K562 (cell line): ENCODE data around the gene TMC4. TPM values are rescaled to one million over a fixed set of nuclear protein-coding genes. Genes with fewer than 3 reads are reported as not detected.

Experiments
- CREB3L1 ChIP-seq: fragments of 450-650 bp; IDR thresholded peaks from 2 replicates; pipeline ENCODE4 v1.6.1; 2014; ENCODE audit warnings: low read depth, mild to moderate bottlenecking, moderate library complexity, borderline replicate concordance
- CREBBP ChIP-seq: IDR thresholded peaks from one replicate; pipeline ENCODE4 v1.6.1; 2012; ENCODE audit warnings: low read depth, mild to moderate bottlenecking, control low read depth, inconsistent platforms, low read length
- CTCF ChIP-seq, 3 experiments: IDR thresholded peaks in 2 of 3; conservative IDR thresholded peaks in 1 of 3; 2 replicates each; pipeline ENCODE4 v1.5.1; 2011 to 2012; ENCODE audit warnings: low read length in 3 of 3, mild to moderate bottlenecking in 3 of 3, control low read depth in 2 of 3, improper control_type of control experiment in 1 of 3, inconsistent platforms in 1 of 3, low read depth in 1 of 3, mixed read lengths in 1 of 3, moderate library complexity in 1 of 3; ENCODE audit not compliant: insufficient read depth in 2 of 3
- GTF3C2 ChIP-seq: IDR thresholded peaks from 3 replicates; pipeline ENCODE4 v1.6.1; 2011; ENCODE audit warnings: borderline replicate concordance, mild to moderate bottlenecking, moderate library complexity; ENCODE audit not compliant: insufficient read length; ENCODE audit errors: extremely low read depth
- HNRNPL ChIP-seq: fragments of 200-400 bp; formaldehyde crosslinking; IDR thresholded peaks from 2 replicates; pipeline ENCODE4 v1.6.1; 2017; ENCODE audit warnings: low read depth, mild to moderate bottlenecking, low read length
- KAT8 ChIP-seq: fragments of 450-650 bp; IDR thresholded peaks from 2 replicates; pipeline ENCODE4 v1.6.1; 2016; ENCODE audit warnings: low read depth, mild to moderate bottlenecking
- MBD2 ChIP-seq: sonication (generic); IDR thresholded peaks from 2 replicates; pipeline ENCODE4 v1.6.1; 2016; ENCODE audit warnings: low read depth, borderline replicate concordance
- MTA1 ChIP-seq: fragments of 450-650 bp; IDR thresholded peaks from 2 replicates; pipeline ENCODE4 v1.6.1; 2017; ENCODE audit warnings: borderline replicate concordance
- NCOR1 ChIP-seq: fragments of 450-650 bp; IDR thresholded peaks from 2 replicates; pipeline ENCODE4 v1.6.1; 2016; ENCODE audit warnings: mild to moderate bottlenecking, moderate library complexity
- PCBP1 ChIP-seq: fragments of 200-400 bp; formaldehyde crosslinking; IDR thresholded peaks from 2 replicates; pipeline ENCODE4 v1.6.1; 2018; ENCODE audit warnings: mild to moderate bottlenecking, low read depth, low read length; ENCODE audit not compliant: poor library complexity, severe bottlenecking
- POLR2AphosphoS2 ChIP-seq: IDR thresholded peaks from 2 replicates; pipeline ENCODE4 v1.6.1; 2012; ENCODE audit warnings: low read length, improper control_type of control experiment
- POLR2AphosphoS5 ChIP-seq: IDR thresholded peaks from 2 replicates; pipeline ENCODE4 v1.6.1; 2011; ENCODE audit warnings: mild to moderate bottlenecking, low read depth, low read length, moderate library complexity; ENCODE audit not compliant: control insufficient read depth, insufficient read depth
- SAP30 ChIP-seq: fragments of 200-600 bp; sonication (generic); IDR thresholded peaks from 2 replicates; pipeline ENCODE4 v1.6.1; 2012; ENCODE audit warnings: borderline replicate concordance, low read depth, mild to moderate bottlenecking, moderate library complexity, low read length, control low read depth, inconsistent platforms; ENCODE audit not compliant: insufficient read depth, poor library complexity, severe bottlenecking
- TAF15 ChIP-seq: fragments of 200-400 bp; formaldehyde crosslinking; IDR thresholded peaks from 2 replicates; pipeline ENCODE4 v1.6.1; 2017; ENCODE audit warnings: mild to moderate bottlenecking, low read depth, low read length, moderate library complexity
- TBP ChIP-seq: optimal IDR thresholded peaks from 2 replicates; pipeline ENCODE3; 2011; ENCODE audit warnings: low read depth, low read length, improper control_type of control experiment
- U2AF1 ChIP-seq: fragments of 200-400 bp; formaldehyde crosslinking; optimal IDR thresholded peaks from 2 replicates; pipeline ENCODE3; 2017; ENCODE audit warnings: mild to moderate bottlenecking, low read depth, low read length, moderate library complexity
- U2AF2 ChIP-seq: fragments of 200-400 bp; formaldehyde crosslinking; optimal IDR thresholded peaks from 2 replicates; pipeline ENCODE3; 2017; ENCODE audit warnings: low read depth, mild to moderate bottlenecking, low read length
- ZBTB9 ChIP-seq: fragments of 450-650 bp; formaldehyde crosslinking; IDR thresholded peaks from 2 replicates; pipeline ENCODE4 v1.4.0; 2020; ENCODE audit warnings: mild to moderate bottlenecking, moderate library complexity
- ZNF274 ChIP-seq: IDR thresholded peaks from 2 replicates; pipeline ENCODE4 v1.6.1; 2011; ENCODE audit warnings: low read depth, mild to moderate bottlenecking, low read length, moderate library complexity, borderline replicate concordance
- ZNF668 ChIP-seq: fragments of 250-450 bp; sonication (Bioruptor Pico); IDR thresholded peaks from 2 replicates; pipeline ENCODE4 v1.8.0; 2022; ENCODE audit warnings: mild to moderate bottlenecking, inconsistent platforms
- polyA plus RNA-seq, 8 experiments: library from polyadenylated mRNA; depleted of rRNA in 4 of 8; stranded (reverse) in 5 of 8; unstranded in 3 of 8; fragments of >200 nt; fragmentation: Nextera tagmentation in 2 of 8; fragmentation: Illumina TruSeq in 1 of 8; extraction: Ambion mirVana in 2 of 8; extraction: Trizol in 1 of 8; gene quantifications; 2 replicates each; pipeline versions ENCODE4 v1.2.1 to v1.2.3, GENCODE V29; 2011 to 2014; ENCODE audit warnings: inconsistent platforms in 1 of 8, missing spikeins in 1 of 8
- total RNA-seq, 7 experiments: library from RNA; depleted of rRNA in 6 of 7; stranded (reverse); fragments of >200 nt in 6 of 7; fragmentation: Illumina TruSeq in 2 of 7; extraction: Trizol in 2 of 7; gene quantifications; 2 replicates each; pipeline versions ENCODE4 v1.2.1 to v1.2.3, GENCODE V29; 2011 to 2021; ENCODE audit warnings: low replicate concordance in 1 of 7

The TMC4 gene
- total and polyA plus RNA-seq, 9 of the 15 experiments (the other 6 are each of a cell fraction or from before 2014, with no cell fraction given) = 0.12 to 0.79 (median 0.36) TPM; not detected in 2

GRCh38 chr19:54189145-54189734, 16.3 kb upstream of the TMC4 start, which contains the start of gene MBOAT7 (continued):
- TF ChIP-seq ZBTB9 (CRISPR knock-in tag) (peak; percentile 50; the same call in 1 of the 2 replicates), POLR2AphosphoS5 (peak; percentile 67), PCBP1 (peak; percentile 66), TAF15 (no peak), POLR2AphosphoS2 (no peak), MBD2 (no peak; the same call in 1 of the 2 replicates), CREB3L1 (peak; percentile 65), TBP (peak; percentile 65), NCOR1 (no peak), GTF3C2 (peak; percentile 18), SAP30 (peak; percentile 78), MTA1 (no peak), ZNF668 (no peak), CTCF (IDR thresholded peaks at IDR 0.05 in 2 of 3, conservative IDR thresholded peaks at IDR 0.05 in 1 of 3; ENCODE audit: insufficient read depth in 2 of 3, low read depth in 1 of 3, low read length in 3 of 3) (peak in 2 of 3 experiments; percentile 31 to 57; a peak in 4 of 6 replicates), KAT8 (no peak), HNRNPL (peak; percentile 39; the same call in 1 of the 2 replicates), U2AF2 (no peak), U2AF1 (peak; percentile 62), CREBBP (no peak), ZNF274 (no peak)
